ENCODE results near the gene ZNF211. TPM values are rescaled to one million over a fixed set of nuclear protein-coding genes. Genes with fewer than 3 reads are reported as not detected.

ZNF211 gene
- 6.7 TPM for total RNA-seq (2021; ENCODE audit: unreplicated experiment)
- polyA plus RNA-seq (2012), result 5.0 and 5.4 TPM in 2 replicates
- Bru-seq, nascent RNA, result percentile 64 among the genes with signal in this experiment
- percentile 63 among the genes with signal in this experiment for BruChase-seq, experiment 1, labeled RNA remaining after a 6-hour chase
- BruChase-seq, experiment 2, labeled RNA remaining after a 2-hour chase, result percentile 71 among the genes with signal in this experiment
- long read RNA-seq, partial matches to known transcripts, result 1 of 12 reads
- long read RNA-seq, other reads (novel, unspliced or antisense), result 5 of 12 reads

- ChIA-PET RAD21 (ENCODE audit: low non-redundant PET in 1 of 2, low total read pairs in 2 of 2, uncharacterized antibody in 2 of 2, unreplicated experiment in 2 of 2) (no interaction called here), POLR2A (no interaction called here), CTCF (interaction anchor here (1.3 kb wide), 1 partner anchor 48 kb away, joined by 4 read pairs; the partner anchor contains the start of gene ZNF551)
- H3K9ac ChIP-seq (ENCODE audit: low read length), result peak within 1 kb of the TSS; percentile 49
- no peaks in the 10 kb centered on the region for H3K9me2 ChIP-seq (ENCODE audit: insufficient read depth)
- peak within 1 kb of the TSS; percentile 76 to 79 for H3K4me3 ChIP-seq (replicated peaks in 1 of 2; ENCODE audit: low read depth in 1 of 2, low read length in 2 of 2)
- DNase-seq (ENCODE audit: low read depth, low spot score) (peak; percentile 88), ATAC-seq (peak; percentile 99)
- H3K27ac ChIP-seq (ENCODE audit: low read depth, low read length), result peak within 1 kb of the TSS; percentile 43; the same call in 1 of the 2 replicates
- intact Hi-C loops (cut with micrococcal nuclease), result loop anchor here (2.0 to 10.0 kb wide), 2 partner anchors 48 to 282 kb away; partner anchors contain the start of genes ZNF417 and ZNF551
- peak within 1 kb of the TSS; percentile 43 for H2AFZ ChIP-seq (ENCODE audit: low read depth, low read length, poor library complexity, severe bottlenecking)
- H3K27me3 ChIP-seq (ENCODE audit: insufficient read depth, low read length), result no peaks in the 10 kb centered on the region
- no peaks in the 10 kb centered on the region for H4K20me1 ChIP-seq (ENCODE audit: insufficient read depth)
- peaks cover 12 to 16% of the 10 kb centered on the region in 2 experiments; a peak in 2 of 4 replicates for H3K9me3 ChIP-seq (ENCODE audit: control insufficient read depth in 1 of 2, insufficient read depth in 1 of 2, low read depth in 1 of 2, low read length in 2 of 2)
- BruUV-seq (replicated peaks), result no TSS peak
- peak within 1 kb of the TSS; percentile 90 for H3K4me2 ChIP-seq (ENCODE audit: low read length)
- H3K36me3 ChIP-seq (ENCODE audit: control insufficient read depth in 1 of 2, insufficient read depth in 2 of 2, low read length in 2 of 2), result no peaks in the 10 kb centered on the region
- no peaks in the 10 kb centered on the region for H3K79me2 ChIP-seq (ENCODE audit: insufficient read depth, low read length)
- H3K4me1 ChIP-seq (ENCODE audit: control insufficient read depth in 1 of 2, insufficient read depth in 2 of 2, low read length in 2 of 2), result peaks cover 3 to 7% of the 10 kb centered on the region in 2 experiments; a peak in 2 of 4 replicates
- TF ChIP-seq SP1 (IDR thresholded peaks at IDR 0.05; ENCODE audit: low read depth), result peak; percentile 92
- no peak for TF ChIP-seq SRF (IDR thresholded peaks at IDR 0.05; ENCODE audit: low read depth)
- no peak for TF ChIP-seq ATF3 (IDR thresholded peaks at IDR 0.05)
- TF ChIP-seq ELF1 (IDR thresholded peaks at IDR 0.05; ENCODE audit: borderline replicate concordance, low read depth), result peak; percentile 78
- peak; percentile 60 for TF ChIP-seq YY1 (IDR thresholded peaks at IDR 0.05; ENCODE audit: extremely low read depth, insufficient replicate concordance, low read depth, low read length)
- TF ChIP-seq EGR1 (IDR thresholded peaks at IDR 0.05; ENCODE audit: low read depth), result 0 out of 2 replicates have a peak, but pooled peaks have one; percentile 34
- peak; percentile 68 for TF ChIP-seq POLR2AphosphoS5 (IDR thresholded peaks at IDR 0.05; ENCODE audit: low read depth, low read length)
These were observed at the start of gene ZNF211 for GRCh38 chr19:57632987-57633831. ZNF211 (plus strand) TSS chr19:57633168; CDS start chr19:57633347, 179 bp downstream.

All from HCT116 (cell line).